Stomach smooth muscle (tissue), 2 donors: Measurements from ENCODE around the gene RNF7.
A peak's percentile ranks its signal among the peaks of the same experiment; 100 is the strongest.
"Not testable (repeated sequence)": the region's sequence is repeated elsewhere in the genome, so short reads cannot be mapped to it uniquely, and the experiment has no call there.

Source experiments
- H3K27ac ChIP-seq: one replicate; pipeline ENCODE4 v1.7.0; 2013; ENCODE audit warnings: mild to moderate bottlenecking, low read length, inconsistent platforms
- H3K27me3 ChIP-seq, 2 donors: one replicate each; pipeline ENCODE4 v1.7.0; 2013; ENCODE audit warnings: low read length in 2 of 2; ENCODE audit not compliant: insufficient read depth in 2 of 2, control insufficient read depth in 1 of 2
- H3K36me3 ChIP-seq, 2 donors: one replicate each; pipeline ENCODE4 v1.7.0; 2013; ENCODE audit warnings: low read length in 2 of 2; ENCODE audit not compliant: control insufficient read depth in 2 of 2, insufficient read depth in 2 of 2
- H3K4me1 ChIP-seq: one replicate; pipeline ENCODE4 v1.7.0; 2013; ENCODE audit warnings: low read length; ENCODE audit not compliant: control insufficient read depth, insufficient read depth
- H3K4me3 ChIP-seq, 2 donors: one replicate each; pipeline ENCODE4 v1.7.0; 2013; ENCODE audit warnings: low read length in 2 of 2
- H3K9ac ChIP-seq, 2 donors: one replicate each; pipeline ENCODE4 v1.7.0; 2013; ENCODE audit warnings: low read length in 2 of 2, mild to moderate bottlenecking in 1 of 2
- H3K9me3 ChIP-seq, 2 donors: one replicate each; pipeline ENCODE4 v1.7.0; 2013; ENCODE audit warnings: low read length in 2 of 2; ENCODE audit not compliant: control insufficient read depth in 2 of 2
- donor health status: healthy.
- donor health status: Pancreatic carcinoma.

RNF7 gene

DNA sequence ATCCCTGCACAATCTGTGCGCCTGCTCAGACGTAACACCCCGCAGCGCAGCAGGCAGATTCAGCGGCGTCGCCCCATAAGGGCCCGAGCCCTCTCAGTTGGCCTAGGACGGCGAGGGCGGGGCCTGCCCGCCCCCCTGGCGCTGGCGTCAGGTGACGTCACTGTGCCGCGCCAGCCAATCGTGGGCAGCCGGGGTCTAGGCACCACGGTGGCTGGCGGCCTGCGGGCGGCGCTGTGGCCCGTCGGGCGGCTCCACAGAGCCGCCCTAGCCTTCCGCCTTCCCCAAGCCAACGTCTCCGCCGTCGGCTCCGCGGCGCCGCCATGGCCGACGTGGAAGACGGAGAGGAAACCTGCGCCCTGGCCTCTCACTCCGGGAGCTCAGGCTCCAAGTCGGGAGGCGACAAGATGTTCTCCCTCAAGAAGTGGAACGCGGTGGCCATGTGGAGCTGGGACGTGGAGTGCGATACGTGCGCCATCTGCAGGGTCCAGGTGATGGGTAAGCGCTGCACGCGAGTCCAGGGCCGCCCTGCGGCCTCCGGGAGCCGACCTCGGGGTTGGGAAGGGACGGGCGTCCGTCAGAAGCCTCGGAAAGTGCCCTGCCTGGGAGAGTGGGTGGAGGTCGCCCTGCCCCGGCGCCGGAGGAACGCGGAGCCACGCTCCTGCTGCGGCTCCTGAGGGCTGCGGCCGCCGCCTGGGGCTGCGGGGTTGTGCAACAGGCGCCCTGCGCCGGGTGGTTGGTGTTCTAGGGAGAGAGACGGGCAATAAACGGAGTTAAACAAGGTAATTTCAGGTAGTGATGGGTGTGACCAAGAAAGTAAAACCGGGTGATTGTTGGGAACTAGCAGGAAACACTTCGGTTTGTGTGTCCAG lies at the start of gene RNF7:
TSS of gene RNF7 (plus strand) at position 277 of the 869 bp plus-strand sequence. CDS start at position 321, 44 bp downstream.
- no peaks in the 10 kb centered on the region for H3K9me3 ChIP-seq
- H3K9ac ChIP-seq, result peak within 1 kb of the TSS; percentile 94 to 96
- no peaks in the 10 kb centered on the region for H3K36me3 ChIP-seq
- peak within 1 kb of the TSS; percentile 82 for H3K27ac ChIP-seq
- peaks cover 10% of the 10 kb centered on the region for H3K4me1 ChIP-seq
- H3K4me3 ChIP-seq, result peak within 1 kb of the TSS; percentile 96 to 97
- H3K27me3 ChIP-seq, result no peaks in the 10 kb centered on the region

DNA sequence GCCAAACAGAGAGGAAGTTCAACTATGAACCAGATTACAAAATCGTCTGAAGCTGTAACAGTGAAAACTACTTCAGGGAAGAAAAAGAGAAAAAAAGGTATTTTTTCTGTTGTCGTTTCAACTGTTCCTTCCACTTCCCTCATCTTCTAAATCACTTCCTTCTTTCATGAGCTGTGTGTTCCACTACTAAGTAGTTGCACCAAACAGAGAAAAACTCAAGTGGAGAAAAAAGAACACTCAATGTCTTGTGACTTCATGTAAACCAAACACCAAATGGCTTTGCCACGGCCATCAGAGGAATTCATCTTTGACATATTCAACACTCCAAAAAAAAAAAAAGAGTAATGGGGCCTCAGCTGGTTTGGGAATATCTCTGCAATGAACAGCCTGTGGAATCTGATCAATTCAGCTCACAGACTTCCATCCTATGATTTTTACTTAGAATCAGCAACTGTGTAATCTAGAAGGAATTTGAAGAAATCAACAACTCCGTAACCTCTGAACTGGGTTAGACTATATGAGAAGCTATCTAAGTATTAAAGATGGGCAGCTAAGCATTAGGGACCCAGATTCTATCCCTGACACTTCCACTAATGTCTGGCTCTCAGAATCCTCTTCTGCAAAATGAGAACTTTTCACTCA lies 47.5 kb upstream of the RNF7 start:
- Histone ChIP-seq H3K27ac (no peak overlapping the region), H3K36me3 (no peaks in the 10 kb centered on the region), H3K9ac (no peak overlapping the region), H3K4me1 (peaks cover 12% of the 10 kb centered on the region), H3K27me3 (no peaks in the 10 kb centered on the region), H3K4me3 (no peak overlapping the region), H3K9me3 (no peaks in the 10 kb centered on the region)

DNA sequence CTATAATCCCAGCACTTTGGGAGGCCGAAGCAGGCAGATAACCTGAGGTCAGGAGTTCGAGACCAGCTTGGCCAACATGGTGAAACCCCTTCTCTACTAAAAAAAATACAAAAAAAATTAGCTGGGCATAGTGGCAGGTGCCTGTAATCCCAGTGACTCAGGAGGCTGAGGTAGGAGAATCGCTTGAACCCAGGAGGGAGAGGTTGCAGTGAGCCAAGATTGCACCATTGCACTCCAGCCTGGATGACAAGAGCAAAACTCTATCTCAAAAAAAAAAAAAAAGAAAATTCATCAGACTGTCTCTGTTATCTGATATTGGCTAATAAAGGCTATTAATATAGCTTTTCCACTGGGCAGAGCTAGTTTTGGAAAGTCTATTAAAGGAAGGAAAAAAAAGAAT lies 46.6 kb upstream of the RNF7 start:
- H3K4me1 ChIP-seq, H3K9me3 ChIP-seq, H3K9ac ChIP-seq, H3K4me3 ChIP-seq, H3K36me3 ChIP-seq, H3K27me3 ChIP-seq, H3K27ac ChIP-seq: not testable (repeated sequence)

DNA sequence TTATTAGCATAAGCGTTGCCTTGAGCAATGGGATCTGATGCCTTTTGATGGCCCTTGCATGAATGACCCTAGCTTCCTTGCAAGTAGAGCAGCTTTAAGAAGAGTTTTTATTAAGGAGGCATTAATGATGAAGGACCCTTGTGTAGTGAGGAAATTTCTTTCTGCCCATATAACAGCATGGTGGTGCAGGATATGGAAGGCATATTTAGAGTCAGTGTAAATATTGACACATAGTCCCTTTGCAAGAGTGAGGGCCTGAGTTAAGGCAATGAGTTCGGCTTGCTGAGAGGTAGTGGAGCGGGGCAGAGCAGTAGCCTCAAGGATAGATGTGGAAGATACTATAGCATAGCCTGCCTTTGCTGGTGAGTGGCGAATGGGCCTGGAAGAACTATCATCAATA lies 45.1 kb upstream of the RNF7 start:
- H3K27ac ChIP-seq, H3K4me1 ChIP-seq, H3K4me3 ChIP-seq, H3K27me3 ChIP-seq, H3K36me3 ChIP-seq, H3K9ac ChIP-seq, H3K9me3 ChIP-seq: not testable (repeated sequence)

DNA sequence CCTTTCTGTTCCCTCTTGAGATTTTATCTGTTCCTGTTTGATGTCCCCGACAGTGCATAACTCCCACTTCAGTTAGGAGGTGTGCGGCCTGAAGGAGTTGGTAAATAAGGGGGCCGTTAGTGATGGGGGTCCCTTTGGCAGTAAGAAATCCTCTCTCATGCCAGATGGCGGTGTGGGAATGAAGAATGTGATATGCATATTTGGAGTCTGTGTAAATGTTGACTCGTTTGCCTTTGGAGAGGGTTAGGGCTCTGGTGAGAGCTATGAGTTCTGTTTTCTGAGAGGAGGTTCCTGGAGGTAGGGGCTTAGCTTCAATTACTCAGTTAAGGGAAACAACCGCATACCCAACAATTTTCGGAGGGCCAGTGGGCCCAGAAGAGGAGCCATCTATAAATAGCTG lies 38.8 kb upstream of the RNF7 start:
- Histone ChIP-seq H3K4me3 (no peak overlapping the region), H3K4me1 (no peaks in the 10 kb centered on the region), H3K9me3 (no peaks in the 10 kb centered on the region), H3K27ac (no peak overlapping the region), H3K9ac (no peak overlapping the region), H3K27me3 (no peaks in the 10 kb centered on the region), H3K36me3 (no peaks in the 10 kb centered on the region)

DNA sequence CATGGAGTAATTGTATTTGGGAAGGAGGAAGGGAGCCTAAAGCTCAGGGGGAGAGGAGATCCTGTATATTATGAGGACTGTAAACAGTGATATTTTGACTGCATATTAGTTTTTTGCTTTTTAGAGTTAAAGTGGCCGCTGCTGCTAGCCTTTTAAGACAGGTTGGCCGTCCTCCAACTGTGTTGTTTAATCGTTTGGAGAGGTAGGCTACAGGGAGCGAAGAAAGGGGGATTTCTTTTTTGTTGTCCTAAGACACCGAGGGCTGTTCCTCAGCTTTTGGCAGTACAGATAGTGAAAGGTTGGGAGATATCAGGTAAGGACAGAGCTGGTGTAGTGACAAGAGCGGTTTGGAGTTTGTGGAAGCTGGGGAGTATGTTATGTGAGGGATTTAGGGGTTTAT lies 38.2 kb upstream of the RNF7 start:
- no peak overlapping the region for H3K9ac ChIP-seq
- no peak overlapping the region for H3K27ac ChIP-seq
- no peaks in the 10 kb centered on the region for H3K36me3 ChIP-seq
- no peaks in the 10 kb centered on the region for H3K4me1 ChIP-seq
- no peaks in the 10 kb centered on the region for H3K27me3 ChIP-seq
- no peak overlapping the region for H3K4me3 ChIP-seq
- H3K9me3 ChIP-seq, result no peaks in the 10 kb centered on the region

DNA sequence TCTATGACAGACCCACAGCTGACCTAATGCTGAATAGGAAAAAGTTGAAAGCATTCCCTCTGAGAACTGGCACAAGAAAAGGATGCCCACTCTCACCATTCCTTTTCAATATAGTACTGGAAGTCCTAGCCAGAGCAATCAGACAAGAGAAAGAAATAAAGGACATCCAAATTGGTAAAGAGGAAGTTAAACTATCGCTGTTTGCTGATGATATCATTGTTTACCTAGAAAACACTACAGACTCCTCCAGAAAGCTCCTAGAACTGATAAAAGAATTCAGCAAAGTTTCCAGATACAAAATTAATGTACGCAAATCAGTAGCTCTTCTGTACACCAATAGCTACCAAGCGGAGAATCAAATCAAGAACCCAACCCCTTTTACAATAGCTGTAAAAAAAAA lies 34.7 kb upstream of the RNF7 start:
- H3K9me3 ChIP-seq, H3K4me3 ChIP-seq, H3K36me3 ChIP-seq, H3K4me1 ChIP-seq, H3K27ac ChIP-seq, H3K27me3 ChIP-seq, H3K9ac ChIP-seq: not testable (repeated sequence)

DNA sequence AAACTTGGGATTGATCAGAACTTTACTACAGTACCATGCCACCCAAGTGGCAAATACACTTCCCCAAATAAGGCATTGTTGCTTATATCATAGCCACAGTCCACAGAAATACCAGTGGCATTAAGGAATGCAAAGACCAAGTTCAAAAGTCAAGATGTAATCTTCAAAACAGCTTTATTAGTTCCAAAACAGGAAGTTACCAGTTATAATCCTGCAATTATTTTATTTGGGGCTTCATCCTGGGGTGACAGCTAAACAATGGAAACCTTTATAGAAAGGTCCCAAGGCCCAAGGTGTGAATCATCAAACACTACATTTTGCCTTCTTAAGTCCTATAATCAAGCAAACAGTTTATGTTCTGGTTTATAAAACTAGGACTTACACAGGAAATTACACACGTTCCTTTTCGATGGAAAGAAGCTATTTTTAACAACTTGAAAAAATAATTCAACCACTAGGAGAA lies 30.3 kb upstream of the RNF7 start:
- H3K4me3 ChIP-seq, result no peak overlapping the region
- peaks cover 2% of the 10 kb centered on the region for H3K4me1 ChIP-seq
- no peak overlapping the region for H3K9ac ChIP-seq
- H3K36me3 ChIP-seq, result no peaks in the 10 kb centered on the region
- no peak overlapping the region for H3K27ac ChIP-seq
- H3K27me3 ChIP-seq, result no peaks in the 10 kb centered on the region
- no peaks in the 10 kb centered on the region for H3K9me3 ChIP-seq

DNA sequence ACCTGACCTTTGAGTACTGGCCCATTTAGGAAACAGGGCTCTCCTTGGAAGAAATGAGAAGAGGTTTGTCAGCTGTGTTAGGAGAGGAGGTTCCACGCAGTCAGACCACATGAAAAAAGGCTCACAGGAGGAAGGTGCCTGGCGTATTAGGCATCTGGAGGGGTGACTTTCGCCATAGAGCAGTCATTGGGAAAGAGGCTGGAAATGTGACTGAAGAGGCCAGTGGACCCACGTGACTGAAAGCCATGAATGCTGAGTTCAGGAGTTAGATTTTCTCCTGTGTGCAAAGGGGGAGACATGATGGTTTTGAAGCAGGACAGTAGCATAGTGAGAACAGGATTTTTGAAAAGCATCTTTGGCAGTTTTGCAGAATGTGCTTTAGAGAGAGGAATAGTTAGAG lies 29.7 kb upstream of the RNF7 start:
- peaks cover 2% of the 10 kb centered on the region for H3K4me1 ChIP-seq
- H3K9ac ChIP-seq, result no peak overlapping the region
- no peak overlapping the region for H3K4me3 ChIP-seq
- H3K9me3 ChIP-seq, result no peaks in the 10 kb centered on the region
- H3K36me3 ChIP-seq, result no peaks in the 10 kb centered on the region
- no peaks in the 10 kb centered on the region for H3K27me3 ChIP-seq
- no peak overlapping the region for H3K27ac ChIP-seq

DNA sequence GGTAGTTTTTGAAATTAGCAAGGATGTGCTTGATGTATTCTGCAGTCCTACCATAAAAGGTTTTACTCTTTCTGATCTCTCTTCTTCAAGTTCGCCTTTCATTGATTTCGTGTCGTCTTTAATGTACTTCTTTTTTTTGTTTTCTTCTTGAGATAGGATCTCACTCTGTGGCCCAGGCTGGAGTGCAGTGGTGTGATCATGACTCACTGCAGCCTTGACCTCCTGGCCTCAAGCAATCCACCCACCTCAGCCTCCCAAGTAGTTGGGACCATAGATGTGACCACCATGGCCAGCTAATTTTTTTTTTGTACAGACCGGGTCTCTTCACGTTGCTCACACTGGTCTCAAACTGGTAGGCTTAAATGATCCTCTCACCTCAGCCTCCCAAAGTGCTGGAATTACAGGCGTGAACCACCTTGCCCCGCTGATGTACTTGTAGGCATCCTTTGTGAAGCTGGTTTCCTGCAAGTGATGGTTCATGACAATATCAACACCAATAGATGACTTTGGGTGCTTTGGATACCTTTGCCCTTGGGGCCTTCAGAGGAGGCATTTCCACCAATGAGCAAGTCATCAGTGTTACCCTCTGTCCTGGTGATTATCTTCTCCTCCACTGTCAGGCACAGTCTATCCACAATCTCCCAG lies 28.9 kb upstream of the RNF7 start:
- Histone ChIP-seq H3K27me3 (no peaks in the 10 kb centered on the region), H3K9ac (no peak overlapping the region), H3K36me3 (no peaks in the 10 kb centered on the region), H3K4me1 (peaks cover 2% of the 10 kb centered on the region), H3K27ac (no peak overlapping the region), H3K4me3 (no peak overlapping the region), H3K9me3 (no peaks in the 10 kb centered on the region)

DNA sequence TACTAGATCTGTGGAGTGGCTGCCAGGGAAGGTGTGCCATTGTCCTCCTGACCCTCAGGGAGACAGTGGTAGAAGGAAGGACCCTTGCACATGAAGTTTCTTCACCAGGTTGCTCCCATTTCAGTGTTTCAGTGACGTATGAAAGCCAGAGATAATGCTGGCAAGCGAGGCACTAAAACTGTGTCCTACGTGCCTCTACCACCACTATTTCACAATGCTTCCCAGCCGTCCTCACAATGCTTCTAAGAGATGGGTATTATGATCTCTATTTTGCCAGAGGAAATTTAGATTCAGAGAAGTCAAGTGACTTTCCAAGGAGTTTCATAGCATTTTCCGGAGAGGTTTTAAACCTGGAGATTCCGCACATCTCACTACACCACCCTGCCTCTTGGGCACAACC lies 28.0 kb upstream of the RNF7 start:
- no peak overlapping the region for H3K27ac ChIP-seq
- H3K9ac ChIP-seq, result no peak overlapping the region
- peaks cover 2% of the 10 kb centered on the region for H3K4me1 ChIP-seq
- no peaks in the 10 kb centered on the region for H3K36me3 ChIP-seq
- no peaks in the 10 kb centered on the region for H3K9me3 ChIP-seq
- no peaks in the 10 kb centered on the region for H3K27me3 ChIP-seq
- no peak overlapping the region for H3K4me3 ChIP-seq
